SH-SY5Y (cell line): Measurements from ENCODE around the gene SESN2.

Source experiments
- GATA2 ChIP-seq: IDR thresholded peaks from 2 replicates; pipeline ENCODE4 v1.6.1; 2011; ENCODE audit warnings: mild to moderate bottlenecking, low read depth, low read length
- GATA3 ChIP-seq: IDR thresholded peaks from 2 replicates; pipeline ENCODE4 v1.6.1; 2011; ENCODE audit warnings: low read depth, mild to moderate bottlenecking, low read length, moderate library complexity

DNA sequence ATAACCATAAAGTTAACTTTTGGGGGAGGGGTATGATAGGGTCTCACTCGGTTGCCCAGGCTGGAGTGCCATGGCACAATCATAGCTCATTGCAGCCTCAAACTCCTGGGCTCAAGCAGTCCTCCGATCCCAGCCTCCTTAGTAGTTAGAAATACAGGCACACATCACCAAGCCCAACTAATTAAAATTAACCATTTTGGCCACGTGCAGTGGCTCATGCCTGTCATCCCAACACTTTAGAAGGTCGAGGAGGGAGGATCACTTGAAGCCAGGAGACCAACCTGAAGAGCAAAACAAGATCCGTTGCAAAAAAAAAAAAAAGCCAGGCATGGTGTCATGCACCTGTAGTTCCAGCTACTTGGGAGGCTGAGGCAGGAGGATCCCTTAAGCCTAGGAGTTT is 42.9 kb downstream of the SESN2 start:
- TF ChIP-seq GATA3 (no peak), GATA2 (no peak)
